ENCODE data around the gene MORN1.

DNA sequence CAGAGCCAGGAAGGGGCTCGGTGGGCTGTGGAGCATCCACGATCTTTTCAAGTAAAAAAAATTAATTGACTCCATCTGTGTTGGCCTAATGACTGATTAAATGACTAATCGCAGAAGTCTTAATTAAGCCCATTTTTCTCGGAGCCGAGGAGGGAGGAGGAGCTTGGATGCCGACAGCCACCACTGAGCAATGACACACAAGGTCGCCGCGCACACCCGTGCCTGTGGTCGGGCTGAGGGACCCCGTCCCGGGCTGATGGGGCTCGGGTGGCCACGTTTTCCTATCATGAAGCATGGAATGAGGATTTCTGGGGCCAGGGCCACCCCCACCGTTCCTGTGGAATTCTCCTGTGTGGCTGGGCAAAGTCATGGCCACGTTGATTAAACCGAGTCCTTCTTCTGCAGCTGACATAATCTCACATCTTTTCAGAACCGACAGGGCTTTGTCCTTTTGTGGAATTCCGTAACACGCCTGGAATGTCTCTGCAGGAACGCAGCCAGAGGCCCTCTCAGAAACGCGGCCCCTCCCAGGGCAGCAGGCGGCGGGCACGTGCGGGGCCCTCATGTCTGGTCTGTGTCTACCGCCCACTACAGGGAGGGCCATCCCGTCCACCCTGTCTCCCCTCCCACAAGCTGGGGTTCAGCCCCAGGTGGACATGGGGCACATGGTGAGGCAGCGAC is 60.7 kb downstream of the MORN1 start:
- TF ChIP-seq, protein P1, sequence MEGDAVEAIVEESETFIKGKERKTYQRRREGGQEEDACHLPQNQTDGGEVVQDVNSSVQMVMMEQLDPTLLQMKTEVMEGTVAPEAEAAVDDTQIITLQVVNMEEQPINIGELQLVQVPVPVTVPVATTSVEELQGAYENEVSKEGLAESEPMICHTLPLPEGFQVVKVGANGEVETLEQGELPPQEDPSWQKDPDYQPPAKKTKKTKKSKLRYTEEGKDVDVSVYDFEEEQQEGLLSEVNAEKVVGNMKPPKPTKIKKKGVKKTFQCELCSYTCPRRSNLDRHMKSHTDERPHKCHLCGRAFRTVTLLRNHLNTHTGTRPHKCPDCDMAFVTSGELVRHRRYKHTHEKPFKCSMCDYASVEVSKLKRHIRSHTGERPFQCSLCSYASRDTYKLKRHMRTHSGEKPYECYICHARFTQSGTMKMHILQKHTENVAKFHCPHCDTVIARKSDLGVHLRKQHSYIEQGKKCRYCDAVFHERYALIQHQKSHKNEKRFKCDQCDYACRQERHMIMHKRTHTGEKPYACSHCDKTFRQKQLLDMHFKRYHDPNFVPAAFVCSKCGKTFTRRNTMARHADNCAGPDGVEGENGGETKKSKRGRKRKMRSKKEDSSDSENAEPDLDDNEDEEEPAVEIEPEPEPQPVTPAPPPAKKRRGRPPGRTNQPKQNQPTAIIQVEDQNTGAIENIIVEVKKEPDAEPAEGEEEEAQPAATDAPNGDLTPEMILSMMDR (IDR thresholded peaks at IDR 0.05; ENCODE audit: control extremely low read depth in 1 of 3, insufficient read depth in 1 of 3, low read depth in 1 of 3, low read length in 3 of 3), result no peak
- TF ChIP-seq NRF1 (IDR thresholded peaks at IDR 0.05; ENCODE audit: low read depth, low read length), result no peak
- TF ChIP-seq, protein P2, sequence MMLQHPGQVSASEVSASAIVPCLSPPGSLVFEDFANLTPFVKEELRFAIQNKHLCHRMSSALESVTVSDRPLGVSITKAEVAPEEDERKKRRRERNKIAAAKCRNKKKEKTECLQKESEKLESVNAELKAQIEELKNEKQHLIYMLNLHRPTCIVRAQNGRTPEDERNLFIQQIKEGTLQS (IDR thresholded peaks at IDR 0.05; ENCODE audit: insufficient read depth, low read depth, low read length), result no peak
- TF ChIP-seq SP1 (IDR thresholded peaks at IDR 0.05; ENCODE audit: low read depth, low read length), result no peak
- no peak for TF ChIP-seq JUN (IDR thresholded peaks at IDR 0.05; ENCODE audit: low read depth, low read length)
- TF ChIP-seq, protein P3, sequence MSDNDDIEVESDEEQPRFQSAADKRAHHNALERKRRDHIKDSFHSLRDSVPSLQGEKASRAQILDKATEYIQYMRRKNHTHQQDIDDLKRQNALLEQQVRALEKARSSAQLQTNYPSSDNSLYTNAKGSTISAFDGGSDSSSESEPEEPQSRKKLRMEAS (IDR thresholded peaks at IDR 0.05), result no peak
- TF ChIP-seq HDAC2 (IDR thresholded peaks at IDR 0.05; ENCODE audit: borderline replicate concordance in 1 of 2, low read depth in 2 of 2, low read length in 2 of 2), result no peak
- TF ChIP-seq CEBPB (IDR thresholded peaks at IDR 0.05; ENCODE audit: low read depth, low read length), result no peak
- no peak for TF ChIP-seq EP300 (IDR thresholded peaks at IDR 0.05; ENCODE audit: borderline replicate concordance in 1 of 2, low read depth in 2 of 2, low read length in 2 of 2)
- no peak for TF ChIP-seq POLR2A (IDR thresholded peaks at IDR 0.05; ENCODE audit: control extremely low read depth in 1 of 2, low read depth in 2 of 2, low read length in 2 of 2)

Data from H1 (cell line).